IPS-15b (cell line): ENCODE results near the gene DOCK1.

Experiments
- H3K27me3 ChIP-seq: one replicate; pipeline ENCODE4 v1.6.1; 2013; ENCODE audit warnings: low read length; ENCODE audit not compliant: control insufficient read depth, insufficient read depth
- H3K36me3 ChIP-seq: one replicate; pipeline ENCODE4 v1.6.1; 2013; ENCODE audit warnings: low read length; ENCODE audit not compliant: control insufficient read depth, insufficient read depth
- H3K4me1 ChIP-seq: one replicate; pipeline ENCODE4 v1.6.1; 2013; ENCODE audit warnings: mild to moderate bottlenecking, low read length; ENCODE audit not compliant: control insufficient read depth, insufficient read depth
- H3K4me3 ChIP-seq: one replicate; pipeline ENCODE4 v1.5.1; 2013; ENCODE audit warnings: low read depth, low read length
- H3K9ac ChIP-seq: one replicate; pipeline ENCODE4 v1.6.1; 2013; ENCODE audit warnings: low read depth, mild to moderate bottlenecking, low read length
- H3K9me3 ChIP-seq: one replicate; pipeline ENCODE4 v1.6.1; 2013; ENCODE audit warnings: mild to moderate bottlenecking, low read length; ENCODE audit not compliant: control insufficient read depth, insufficient read depth

The DOCK1 gene

GRCh38 chr10:127047878-127048238, 142.6 kb downstream of the DOCK1 start:
- Histone ChIP-seq H3K9me3 (no peaks in the 10 kb centered on the region), H3K27me3 (no peaks in the 10 kb centered on the region), H3K9ac (no peak overlapping the region), H3K4me3 (no peak overlapping the region), H3K4me1 (no peaks in the 10 kb centered on the region), H3K36me3 (peaks cover 10% of the 10 kb centered on the region)

- H3K4me1 ChIP-seq = no peaks in the 10 kb centered on the region
- no peaks in the 10 kb centered on the region for H3K9me3 ChIP-seq
- peaks cover 5% of the 10 kb centered on the region for H3K36me3 ChIP-seq
- no peaks in the 10 kb centered on the region for H3K27me3 ChIP-seq
- H3K9ac ChIP-seq = no peak overlapping the region
- no peak overlapping the region for H3K4me3 ChIP-seq
Measured at GRCh38 chr10:127048630-127049029, 143.4 kb downstream of the DOCK1 start.

- H3K36me3 ChIP-seq = no peaks in the 10 kb centered on the region
- no peaks in the 10 kb centered on the region for H3K9me3 ChIP-seq
- H3K27me3 ChIP-seq = no peaks in the 10 kb centered on the region
- H3K4me1 ChIP-seq = no peaks in the 10 kb centered on the region
- no peak overlapping the region for H3K9ac ChIP-seq
- no peak overlapping the region for H3K4me3 ChIP-seq
Measured at GRCh38 chr10:127052001-127052400, 146.8 kb downstream of the DOCK1 start.

- no peak overlapping the region for H3K9ac ChIP-seq
- H3K36me3 ChIP-seq = no peaks in the 10 kb centered on the region
- no peak overlapping the region for H3K4me3 ChIP-seq
- no peaks in the 10 kb centered on the region for H3K4me1 ChIP-seq
- no peaks in the 10 kb centered on the region for H3K9me3 ChIP-seq
- H3K27me3 ChIP-seq = no peaks in the 10 kb centered on the region
Measured at GRCh38 chr10:127055263-127055662, 150.0 kb downstream of the DOCK1 start.

GRCh38 chr10:127059314-127059713, 154.1 kb downstream of the DOCK1 start:
- Histone ChIP-seq H3K9ac (no peak overlapping the region), H3K36me3 (peaks cover 2% of the 10 kb centered on the region), H3K4me1 (no peaks in the 10 kb centered on the region), H3K4me3 (no peak overlapping the region), H3K9me3 (no peaks in the 10 kb centered on the region), H3K27me3 (no peaks in the 10 kb centered on the region)

GRCh38 chr10:127063762-127064161, 158.5 kb downstream of the DOCK1 start:
- no peak overlapping the region for H3K4me3 ChIP-seq
- H3K9ac ChIP-seq = no peak overlapping the region
- peaks cover 7% of the 10 kb centered on the region for H3K36me3 ChIP-seq
- H3K27me3 ChIP-seq = no peaks in the 10 kb centered on the region
- no peaks in the 10 kb centered on the region for H3K9me3 ChIP-seq
- H3K4me1 ChIP-seq = no peaks in the 10 kb centered on the region

GRCh38 chr10:127064474-127064873, 159.2 kb downstream of the DOCK1 start:
- Histone ChIP-seq H3K27me3 (no peaks in the 10 kb centered on the region), H3K4me3 (no peak overlapping the region), H3K9me3 (no peaks in the 10 kb centered on the region), H3K4me1 (no peaks in the 10 kb centered on the region), H3K9ac (no peak overlapping the region), H3K36me3 (peaks cover 7% of the 10 kb centered on the region)

GRCh38 chr10:127067542-127068194, 162.4 kb downstream of the DOCK1 start:
- H3K4me1 ChIP-seq = no peaks in the 10 kb centered on the region
- no peak overlapping the region for H3K9ac ChIP-seq
- H3K9me3 ChIP-seq = no peaks in the 10 kb centered on the region
- peaks cover 5% of the 10 kb centered on the region for H3K36me3 ChIP-seq
- no peaks in the 10 kb centered on the region for H3K27me3 ChIP-seq
- no peak overlapping the region for H3K4me3 ChIP-seq

GRCh38 chr10:127068485-127068884, 163.3 kb downstream of the DOCK1 start:
- H3K4me1 ChIP-seq = no peaks in the 10 kb centered on the region
- no peak overlapping the region for H3K9ac ChIP-seq
- no peak overlapping the region for H3K4me3 ChIP-seq
- H3K36me3 ChIP-seq = peaks cover 5% of the 10 kb centered on the region
- H3K9me3 ChIP-seq = no peaks in the 10 kb centered on the region
- H3K27me3 ChIP-seq = no peaks in the 10 kb centered on the region

GRCh38 chr10:127069436-127069835, 164.2 kb downstream of the DOCK1 start:
- Histone ChIP-seq H3K9me3 (no peaks in the 10 kb centered on the region), H3K4me3 (no peak overlapping the region), H3K9ac (no peak overlapping the region), H3K27me3 (no peaks in the 10 kb centered on the region), H3K4me1 (no peaks in the 10 kb centered on the region), H3K36me3 (peaks cover 5% of the 10 kb centered on the region)

- H3K4me3 ChIP-seq = no peak overlapping the region
- H3K9ac ChIP-seq = no peak overlapping the region
- no peaks in the 10 kb centered on the region for H3K27me3 ChIP-seq
- H3K36me3 ChIP-seq = peaks cover 2% of the 10 kb centered on the region
- no peaks in the 10 kb centered on the region for H3K9me3 ChIP-seq
- no peaks in the 10 kb centered on the region for H3K4me1 ChIP-seq
Measured at GRCh38 chr10:127071126-127071525, 165.9 kb downstream of the DOCK1 start.

GRCh38 chr10:127073666-127074065, 168.4 kb downstream of the DOCK1 start:
- Histone ChIP-seq H3K9ac (no peak overlapping the region), H3K9me3 (no peaks in the 10 kb centered on the region), H3K27me3 (no peaks in the 10 kb centered on the region), H3K4me3 (no peak overlapping the region), H3K4me1 (no peaks in the 10 kb centered on the region), H3K36me3 (no peaks in the 10 kb centered on the region)
